Gastroesophageal sphincter (tissue), 4 donors: ENCODE measurements around the gene DLGAP5. TPM values are rescaled to one million over a fixed set of nuclear protein-coding genes. Genes with fewer than 3 reads are reported as not detected.

Experiments used
- ATAC-seq: fragments of 150-250 bp; one replicate; pipeline ENCODE4 v1.9.1; 2016; ENCODE audit warnings: mild to moderate bottlenecking, moderate library complexity
- H3K27ac ChIP-seq, 4 donors: fragments of 200-600 bp; sonication (generic) in 3 of 4; 1 replicate in 3 of 4; 2 replicates in 1 of 4; pipeline ENCODE4 v1.5.1; 2016 to 2019
- H3K27me3 ChIP-seq: fragments of 200-600 bp; sonication (generic); one replicate; pipeline ENCODE4 v1.5.1; 2019
- H3K36me3 ChIP-seq, 2 donors: fragments of 200-600 bp; sonication (generic); one replicate each; pipeline ENCODE4 v1.5.1; 2019; ENCODE audit warnings: control low read depth in 1 of 2
- H3K4me1 ChIP-seq, 3 donors: fragments of 200-600 bp; sonication (generic); 1 replicate in 2 of 3; 2 replicates in 1 of 3; pipeline ENCODE4 v1.5.1; 2016 to 2019; ENCODE audit warnings: control low read depth in 2 of 3
- H3K4me3 ChIP-seq, 2 donors: fragments of 200-600 bp; sonication (generic); one replicate each; pipeline ENCODE4 v1.5.1; 2019; ENCODE audit warnings: mild to moderate bottlenecking in 1 of 2, moderate library complexity in 1 of 2
- H3K9me3 ChIP-seq, 3 donors: fragments of 200-600 bp; sonication (generic); one replicate each; pipeline ENCODE4 v1.5.1; 2017 to 2019; ENCODE audit warnings: control low read depth in 2 of 3
- CTCF ChIP-seq, 4 experiments: fragments of 200-600 bp in 2 of 4; fragments of 450-650 bp in 2 of 4; sonication (generic) in 1 of 4; IDR thresholded peaks; one replicate each; pipeline ENCODE4 v1.5.1; 2017 to 2019; ENCODE audit warnings: antibody characterized with exemption in 4 of 4, mild to moderate bottlenecking in 2 of 4, moderate library complexity in 2 of 4
- EP300 ChIP-seq: sonication (generic); formaldehyde crosslinking; IDR thresholded peaks from one replicate; pipeline ENCODE4 v1.6.1; 2017; ENCODE audit warnings: antibody characterized with exemption, mild to moderate bottlenecking
- POLR2A ChIP-seq, 2 donors: fragments of 450-650 bp; IDR thresholded peaks; one replicate each; pipeline ENCODE4 v1.6.1; 2017; ENCODE audit warnings: antibody characterized with exemption in 2 of 2, mild to moderate bottlenecking in 2 of 2, moderate library complexity in 1 of 2
- POLR2AphosphoS5 ChIP-seq: sonication (generic); formaldehyde crosslinking; IDR thresholded peaks from one replicate; pipeline ENCODE4 v1.6.1; 2017; ENCODE audit warnings: antibody characterized with exemption
- WGBS, 2 donors: methylation state at CpG; one replicate each; pipeline ENCODE4 v1.1.5; 2018; ENCODE audit warnings: low coverage in 1 of 2; 5-methylcytosine and 5-hydroxymethylcytosine counted together
- total RNA-seq, 4 donors: library from RNA; depleted of rRNA; stranded (reverse); fragments of >200 nt; gene quantifications; one replicate each; pipeline ENCODE4 v1.1.0, GENCODE V29; 2016

The DLGAP5 gene
- total RNA-seq, 4 donors from 2014 or later, result 0.23 to 1.2 TPM; not detected in 2

- TF ChIP-seq EP300 (no peak), POLR2A (IDR thresholded peaks at IDR 0.05) (no peak), CTCF (IDR thresholded peaks at IDR 0.05) (no peak), POLR2AphosphoS5 (peak; percentile 83)
- no peaks in the 10 kb centered on the region for H3K36me3 ChIP-seq
- ATAC-seq, result peak; percentile 46
- no peaks in the 10 kb centered on the region for H3K9me3 ChIP-seq
- no peak overlapping the region for H3K4me3 ChIP-seq
- WGBS, 2 donors, result 24 to 25% methylated on average over 1 to 2 of the region's 2 CpGs
- H3K4me1 ChIP-seq, result peaks cover 9 to 71% (median 28%) of the 10 kb centered on the region in 3 donors
- H3K27ac ChIP-seq, result peak overlapping the region; percentile 24 to 65 (median 60)
- no peaks in the 10 kb centered on the region for H3K27me3 ChIP-seq
Measured at GRCh38 chr14:55099756-55100155, 91.6 kb downstream of the DLGAP5 start.

- ATAC-seq, result no peak
- WGBS, 2 donors, result 100% methylated on average over 1 of the region's 1 CpG; no CpG with 5 or more reads in 1 of the 2 donors
- Histone ChIP-seq H3K4me3 (no peak overlapping the region), H3K36me3 (no peaks in the 10 kb centered on the region), H3K4me1 (peaks cover 9 to 62% (median 18%) of the 10 kb centered on the region in 3 donors), H3K27me3 (no peaks in the 10 kb centered on the region), H3K27ac (peak overlapping the region in 3 of 4 donors; percentile 57 to 65 (median 60)), H3K9me3 (no peaks in the 10 kb centered on the region)
- TF ChIP-seq POLR2AphosphoS5 (no peak), POLR2A (IDR thresholded peaks at IDR 0.05) (no peak), EP300 (no peak), CTCF (IDR thresholded peaks at IDR 0.05) (no peak)
Measured at GRCh38 chr14:55098561-55098898, 92.9 kb downstream of the DLGAP5 start.

Other genes starting within 250 kb of the DLGAP5 start
- 1 to 10 TPM in 2 of 4 donors, under 1 TPM in 2; 0.47 to 5.3 (median 2.2) TPM for gene WDHD1, start 164.5 kb downstream of the DLGAP5 start, total RNA-seq
- 10 to 100 TPM; 25.4 to 45.0 (median 37.9) TPM for gene SOCS4, start 164.3 kb downstream of the DLGAP5 start, total RNA-seq
- 10 to 100 TPM; 65.5 to 92.3 (median 73.5) TPM for gene MAPK1IP1L, start 139.9 kb downstream of the DLGAP5 start, total RNA-seq
- gene LGALS3, start 62.3 kb downstream of the DLGAP5 start, total RNA-seq, result 100 to 1,000 TPM; 253 to 467 (median 361) TPM
- gene FBXO34, start 79.8 kb upstream of the DLGAP5 start, total RNA-seq, result 10 to 100 TPM; 18.8 to 32.5 (median 21.8) TPM
- gene ATG14, start 220.2 kb upstream of the DLGAP5 start, total RNA-seq, result 10 to 100 TPM; 16.4 to 29.9 (median 18.1) TPM
- gene TBPL2, start 249.0 kb upstream of the DLGAP5 start, total RNA-seq, result not detected